Activated CD8-positive, alpha-beta memory T cell treated with anti-CD3 and anti-CD28 coated beads, Interleukin-2, amount 10 ng/mL, durations not matched to agents 7 days and 5 days (primary cell): Measurements from ENCODE around the gene SECTM1. TPM values are rescaled to one million over a fixed set of nuclear protein-coding genes. Genes with fewer than 3 reads are reported as not detected.

Source experiments
- ATAC-seq: fragments of 150-1000 bp; cut with Tn5 transposase; one replicate; pipeline ENCODE4 v1.10.0; 2021; ENCODE audit warnings: moderate library complexity
- CTCF ChIA-PET: fragments of 350-600 bp; sonication (Branson Sonifier 250); formaldehyde crosslinking; loops from one replicate; lab custom pipeline; 2021; ENCODE audit warnings: antibody characterized with exemption; lab: Charles Lee
- DNase-seq: peaks from one replicate; pipeline ENCODE4 v3.0.0-alpha.2; 2020
- H3K27ac Mint-ChIP-seq: one replicate; pipeline ENCODE4 v1.8.0; 2021; ENCODE audit warnings: mild to moderate bottlenecking, mixed read lengths
- H3K27me3 Mint-ChIP-seq: one replicate; pipeline ENCODE4 v1.8.0; 2021; ENCODE audit warnings: mixed read lengths
- H3K36me3 Mint-ChIP-seq: one replicate; pipeline ENCODE4 v1.8.0; 2021; ENCODE audit warnings: mild to moderate bottlenecking, mixed read lengths
- H3K4me1 Mint-ChIP-seq: one replicate; pipeline ENCODE4 v1.8.0; 2021; ENCODE audit warnings: mixed read lengths
- H3K4me3 Mint-ChIP-seq: one replicate; pipeline ENCODE4 v1.8.0; 2021; ENCODE audit warnings: mild to moderate bottlenecking, moderate library complexity, mixed read lengths
- H3K9me3 Mint-ChIP-seq: one replicate; pipeline ENCODE4 v1.8.0; 2022; ENCODE audit warnings: low read depth, mixed read lengths
- total RNA-seq, 2 experiments: library from RNA; stranded (reverse); gene quantifications; one replicate each; pipeline ENCODE4 v1.2.3, GENCODE V29; 2021

The SECTM1 gene
- total RNA-seq, 2 experiments from 2014 or later = 0.68 to 2.7 TPM

DNA sequence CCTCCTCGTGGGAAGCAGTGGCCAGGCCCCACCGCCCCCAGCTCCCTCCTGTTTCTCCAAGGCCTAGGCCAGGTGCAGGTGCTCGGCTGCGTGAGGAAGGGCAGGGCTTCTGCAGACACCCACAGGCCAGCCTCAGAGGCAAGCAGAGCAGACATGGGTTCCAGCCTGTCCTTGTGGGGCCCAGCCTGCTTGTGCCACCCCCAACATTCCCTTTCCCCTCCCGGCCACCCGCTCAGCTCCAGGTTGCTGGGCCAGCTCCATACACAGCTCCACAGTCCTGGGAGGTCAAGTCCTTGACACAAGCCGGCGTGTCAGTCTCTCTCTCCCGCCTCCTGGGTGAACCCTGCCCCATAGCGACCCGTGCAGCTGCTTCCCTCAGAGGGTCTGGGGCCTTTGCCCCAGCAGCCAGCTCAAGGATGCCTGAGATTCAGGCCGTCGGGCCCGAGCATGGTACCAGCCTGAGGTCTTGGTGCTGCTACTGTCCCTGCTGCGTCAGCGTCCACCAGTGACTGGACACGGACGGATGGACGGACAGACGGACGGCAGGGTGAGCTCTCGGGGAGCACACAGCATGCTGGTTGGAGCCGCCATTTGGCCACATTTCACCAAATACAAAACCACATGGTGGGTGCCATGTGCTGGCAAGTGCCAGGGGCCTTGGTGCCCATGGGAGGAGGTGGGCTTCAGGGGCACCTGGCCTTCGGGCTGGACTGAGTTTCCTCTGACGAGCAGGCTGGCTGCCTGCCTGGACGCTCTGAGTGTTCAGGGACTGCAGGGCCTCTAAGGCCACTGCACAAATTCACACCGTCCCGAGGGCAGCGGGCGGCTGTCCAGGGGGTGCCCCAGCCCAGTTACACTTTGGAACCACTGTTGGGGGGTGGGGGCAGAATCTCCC lies 8.0 kb downstream of the SECTM1 start:
- no peak overlapping the region for H3K27ac Mint-ChIP-seq
- H3K9me3 Mint-ChIP-seq = no peaks in the 10 kb centered on the region
- no peaks in the 10 kb centered on the region for H3K27me3 Mint-ChIP-seq
- no peak overlapping the region for H3K4me3 Mint-ChIP-seq
- CTCF ChIA-PET = interaction anchor here (1.1 to 8.6 kb wide), 4 partner anchors 24 to 88 kb away, joined by 3 to 154 read pairs (median 26); no protein-coding TSS in a partner anchor
- DNase-seq (no peak), ATAC-seq (no peak)
- peaks cover 14% of the 10 kb centered on the region for H3K4me1 Mint-ChIP-seq
- no peaks in the 10 kb centered on the region for H3K36me3 Mint-ChIP-seq

DNA sequence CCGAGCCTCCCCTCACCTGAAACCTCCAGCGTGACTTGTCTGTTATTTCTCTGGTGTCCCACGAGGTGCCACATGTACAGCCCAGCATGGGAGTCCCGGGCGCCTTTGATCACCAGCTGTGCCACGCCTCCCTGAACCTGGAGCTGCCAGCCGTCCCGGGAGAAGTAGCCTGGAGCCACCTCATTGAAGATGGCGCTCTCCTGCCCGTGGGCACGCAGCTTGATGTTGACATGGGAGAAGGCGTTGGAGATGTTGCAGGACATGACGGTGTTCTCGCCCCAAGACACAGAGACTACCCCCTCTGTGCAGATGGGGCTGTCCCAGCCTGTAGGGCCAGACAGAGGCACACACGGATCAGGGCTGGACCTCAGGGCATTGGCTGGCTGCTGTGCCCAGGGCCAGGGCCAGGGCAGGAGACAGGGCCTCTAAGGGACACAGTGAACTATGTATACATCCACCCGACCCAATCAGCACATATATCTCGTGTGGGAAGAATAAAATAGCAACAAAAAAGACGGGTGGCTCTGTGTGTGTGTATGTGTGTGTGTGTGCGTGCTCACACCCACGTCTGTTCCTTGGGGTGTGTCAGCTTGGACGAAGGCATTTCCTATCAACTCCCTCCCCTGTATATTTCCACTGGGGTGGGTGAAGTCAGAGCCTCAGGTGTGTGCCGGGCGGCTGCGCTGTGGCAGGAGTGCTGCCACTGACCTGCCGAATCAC lies 8.8 kb downstream of the SECTM1 start:
- Mint-ChIP-seq H3K4me1 (peaks cover 16% of the 10 kb centered on the region), H3K9me3 (no peaks in the 10 kb centered on the region), H3K4me3 (no peak overlapping the region), H3K27ac (peak overlapping the region; percentile 2), H3K36me3 (no peaks in the 10 kb centered on the region), H3K27me3 (no peaks in the 10 kb centered on the region)
- CTCF ChIA-PET = interaction anchor here (1.1 to 8.6 kb wide), 3 partner anchors 23 to 88 kb away, joined by 3 to 154 read pairs (median 48); no protein-coding TSS in a partner anchor
- DNase-seq (no peak), ATAC-seq (no peak)

DNA sequence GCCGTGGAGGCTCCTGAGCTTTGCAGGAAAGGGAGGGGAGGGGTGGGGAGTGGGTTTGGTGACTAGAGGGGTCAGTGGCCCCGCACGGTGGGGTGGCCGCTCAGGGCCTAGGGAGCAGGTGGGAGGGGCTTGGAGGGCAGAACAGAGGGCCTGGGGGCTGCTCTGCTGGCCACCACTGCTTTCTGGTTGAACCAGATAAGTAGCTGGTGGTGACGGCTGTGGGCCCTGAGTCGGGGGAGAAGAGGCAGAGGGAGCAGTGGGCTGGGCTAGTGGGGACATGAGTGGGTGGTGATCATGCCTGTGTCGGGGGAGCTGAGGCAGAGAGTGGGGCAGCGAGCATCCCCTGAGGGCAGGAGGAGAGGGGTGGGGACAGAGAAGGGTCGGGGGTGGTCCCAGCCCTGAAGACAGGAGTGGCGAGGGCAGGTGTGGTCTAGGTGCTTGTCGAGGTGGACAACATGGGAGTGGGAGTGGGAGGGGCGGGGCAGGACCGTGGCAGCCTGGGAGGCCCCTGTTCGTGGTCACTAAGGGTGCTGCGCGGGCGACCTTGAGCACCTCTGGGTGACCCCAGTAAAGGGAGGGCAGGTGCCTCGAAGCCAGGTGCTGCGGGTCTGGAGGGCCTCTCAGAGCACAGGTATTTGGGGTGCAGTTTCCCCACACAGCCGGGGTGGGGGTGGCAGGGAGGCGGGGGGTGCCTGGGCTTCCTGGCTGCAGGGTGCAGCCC lies 9.9 kb downstream of the SECTM1 start:
- no peaks in the 10 kb centered on the region for H3K9me3 Mint-ChIP-seq
- H3K27ac Mint-ChIP-seq = no peak overlapping the region
- peaks cover 16% of the 10 kb centered on the region for H3K4me1 Mint-ChIP-seq
- H3K27me3 Mint-ChIP-seq = no peaks in the 10 kb centered on the region
- CTCF ChIA-PET = interaction anchor here (6.1 to 8.6 kb wide), 2 partner anchors 22 to 87 kb away, joined by 48 to 154 read pairs; no protein-coding TSS in a partner anchor
- ATAC-seq (no peak), DNase-seq (no peak)
- no peak overlapping the region for H3K4me3 Mint-ChIP-seq
- no peaks in the 10 kb centered on the region for H3K36me3 Mint-ChIP-seq

DNA sequence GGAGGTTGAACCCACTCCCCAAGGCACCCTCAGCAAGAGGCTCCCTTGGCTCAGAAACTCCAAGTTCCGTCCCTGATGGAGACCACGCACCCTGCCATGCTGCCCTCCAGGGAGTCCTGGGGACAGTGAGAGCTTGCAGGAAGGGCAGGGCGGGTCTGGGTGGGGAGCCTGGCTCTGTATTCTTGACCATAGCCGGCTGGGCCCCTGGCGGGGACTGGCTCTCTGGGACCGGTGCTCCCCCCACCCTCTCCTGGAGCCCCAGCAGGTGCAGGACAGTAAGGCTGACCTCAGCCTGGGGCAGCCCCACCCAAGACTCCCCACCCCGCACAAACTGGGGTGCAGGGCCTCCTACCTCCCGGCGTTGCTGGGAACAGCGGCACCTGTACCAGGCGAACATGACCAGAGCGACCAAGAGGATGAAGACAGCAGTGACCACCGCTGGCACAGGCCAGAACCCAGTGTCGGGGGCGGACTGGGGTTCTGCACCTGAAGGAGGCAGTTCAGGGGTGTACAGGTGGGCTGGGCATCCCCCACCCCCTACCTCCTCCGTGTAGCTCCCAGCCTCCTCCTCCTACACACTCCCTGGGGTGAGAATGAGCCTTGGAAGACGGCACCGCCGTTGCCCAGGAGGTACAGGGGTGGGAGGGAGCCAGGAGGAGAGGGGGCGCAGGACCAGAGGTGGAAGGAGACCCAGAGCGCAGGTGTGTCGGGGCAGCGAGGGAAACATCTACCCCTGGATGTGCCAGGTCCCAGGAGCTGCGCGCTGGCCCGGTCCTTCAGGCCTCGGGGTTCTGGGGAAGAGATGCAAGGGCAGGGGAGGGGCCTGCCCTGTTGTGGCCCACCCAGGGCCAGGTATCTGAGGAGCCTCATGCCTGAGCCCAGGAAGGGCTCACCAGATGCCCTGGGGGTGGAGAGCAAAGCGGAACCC lies 10.8 kb downstream of the SECTM1 start:
- Mint-ChIP-seq H3K27me3 (no peaks in the 10 kb centered on the region), H3K4me3 (no peak overlapping the region), H3K9me3 (no peaks in the 10 kb centered on the region), H3K27ac (no peak overlapping the region), H3K4me1 (peaks cover 16% of the 10 kb centered on the region), H3K36me3 (no peaks in the 10 kb centered on the region)
- CTCF ChIA-PET = interaction anchor here (1.2 to 8.6 kb wide), 4 partner anchors 11 to 122 kb away, joined by 3 to 154 read pairs (median 26); partner anchors contain the start of gene SECTM1
- ATAC-seq = no peak
- DNase-seq = no peak

DNA sequence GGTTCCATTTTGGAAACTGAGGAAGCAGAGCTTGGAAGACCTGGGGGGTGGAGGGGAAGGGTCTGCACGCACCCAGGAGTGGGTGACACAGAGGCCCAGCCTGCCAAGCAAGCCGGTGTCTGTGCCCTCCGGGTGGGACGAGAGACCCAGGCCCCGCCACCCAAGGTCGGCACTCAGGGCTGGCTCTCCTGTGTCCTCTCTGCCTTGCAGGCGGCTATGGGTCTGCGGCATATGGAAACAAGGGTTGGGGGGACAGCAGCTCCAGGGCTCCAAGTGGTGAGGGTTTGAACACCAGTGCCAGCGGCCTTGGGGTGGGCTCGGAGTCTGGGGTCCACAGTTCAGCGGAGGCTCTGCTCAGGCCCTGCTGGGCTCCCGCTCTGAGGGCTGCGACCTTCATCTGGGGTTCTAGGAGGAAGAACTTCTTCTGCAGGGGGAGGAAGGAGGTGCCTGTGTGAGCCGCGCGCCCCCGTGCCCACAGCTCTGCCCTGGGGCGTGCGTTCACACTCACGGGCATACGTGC lies 11.6 kb downstream of the SECTM1 start:
- peaks cover 16% of the 10 kb centered on the region for H3K4me1 Mint-ChIP-seq
- H3K27ac Mint-ChIP-seq = peak overlapping the region; percentile 65
- no peaks in the 10 kb centered on the region for H3K36me3 Mint-ChIP-seq
- no peaks in the 10 kb centered on the region for H3K27me3 Mint-ChIP-seq
- peak overlapping the region; percentile 40 for H3K4me3 Mint-ChIP-seq
- no peaks in the 10 kb centered on the region for H3K9me3 Mint-ChIP-seq
- ATAC-seq (no peak), DNase-seq (no peak)
- CTCF ChIA-PET = interaction anchor here (1.2 to 8.6 kb wide), 7 partner anchors 11 to 121 kb away, joined by 3 to 154 read pairs (median 6); partner anchors contain the start of genes CSNK1D and SECTM1

DNA sequence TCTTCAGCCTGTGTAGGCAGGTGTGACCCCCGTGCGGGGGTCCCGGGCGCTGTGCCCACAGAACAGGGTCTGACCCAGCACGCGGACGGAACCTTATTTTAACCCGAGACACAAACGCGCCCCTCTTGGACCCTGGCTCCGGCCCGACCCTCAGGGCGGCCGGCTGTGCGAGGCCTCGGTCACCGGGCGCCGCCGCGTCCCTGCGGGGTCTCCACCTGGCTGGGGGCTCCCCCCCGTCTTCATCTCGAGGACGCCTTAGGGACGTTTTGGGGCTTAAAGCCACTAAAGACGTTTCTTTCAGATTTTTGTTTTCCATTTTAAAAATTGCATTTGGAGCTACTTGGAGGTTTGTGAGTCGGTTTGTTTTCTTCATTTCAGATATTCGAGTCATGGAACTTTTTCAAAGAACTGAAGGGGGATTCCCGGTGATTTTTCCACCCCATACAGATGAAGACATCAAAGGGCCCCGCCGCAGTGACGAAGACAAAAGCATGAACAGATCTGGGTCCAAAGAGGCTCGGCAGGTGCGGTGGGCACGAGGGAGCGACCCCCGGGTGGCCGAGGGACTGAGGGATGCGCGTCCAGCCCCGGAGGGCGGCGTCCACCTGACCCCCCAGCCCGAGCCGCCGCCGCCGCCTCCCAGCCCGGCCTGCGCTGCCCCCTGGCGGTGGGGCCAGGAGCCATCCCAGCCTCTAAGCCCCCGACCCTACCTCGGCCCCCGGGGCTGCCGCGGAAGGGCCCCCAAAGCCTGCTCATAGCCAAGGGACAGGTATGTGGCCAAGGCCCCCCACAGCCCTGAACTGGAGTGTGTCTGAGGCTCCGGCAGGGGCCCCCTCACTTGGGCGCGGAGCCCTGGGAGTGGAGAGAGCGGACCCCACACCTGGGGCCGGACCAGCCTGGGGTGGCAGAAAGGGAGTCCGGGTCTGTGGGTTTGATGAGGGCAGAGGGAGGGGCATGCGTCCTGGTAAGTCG lies 12.3 kb downstream of the SECTM1 start:
- DNase-seq = peak; percentile 67
- peak overlapping the region; percentile 71 for H3K27ac Mint-ChIP-seq
- H3K4me3 Mint-ChIP-seq = peak overlapping the region; percentile 66
- peaks cover 16% of the 10 kb centered on the region for H3K4me1 Mint-ChIP-seq
- H3K36me3 Mint-ChIP-seq = no peaks in the 10 kb centered on the region
- CTCF ChIA-PET = interaction anchor here (0.7 to 8.6 kb wide), 18 partner anchors 9 to 291 kb away, joined by 3 to 154 read pairs (median 4); partner anchors contain the start of genes CSNK1D and SECTM1
- no peaks in the 10 kb centered on the region for H3K27me3 Mint-ChIP-seq
- no peaks in the 10 kb centered on the region for H3K9me3 Mint-ChIP-seq
- peak; percentile 43 for ATAC-seq

DNA sequence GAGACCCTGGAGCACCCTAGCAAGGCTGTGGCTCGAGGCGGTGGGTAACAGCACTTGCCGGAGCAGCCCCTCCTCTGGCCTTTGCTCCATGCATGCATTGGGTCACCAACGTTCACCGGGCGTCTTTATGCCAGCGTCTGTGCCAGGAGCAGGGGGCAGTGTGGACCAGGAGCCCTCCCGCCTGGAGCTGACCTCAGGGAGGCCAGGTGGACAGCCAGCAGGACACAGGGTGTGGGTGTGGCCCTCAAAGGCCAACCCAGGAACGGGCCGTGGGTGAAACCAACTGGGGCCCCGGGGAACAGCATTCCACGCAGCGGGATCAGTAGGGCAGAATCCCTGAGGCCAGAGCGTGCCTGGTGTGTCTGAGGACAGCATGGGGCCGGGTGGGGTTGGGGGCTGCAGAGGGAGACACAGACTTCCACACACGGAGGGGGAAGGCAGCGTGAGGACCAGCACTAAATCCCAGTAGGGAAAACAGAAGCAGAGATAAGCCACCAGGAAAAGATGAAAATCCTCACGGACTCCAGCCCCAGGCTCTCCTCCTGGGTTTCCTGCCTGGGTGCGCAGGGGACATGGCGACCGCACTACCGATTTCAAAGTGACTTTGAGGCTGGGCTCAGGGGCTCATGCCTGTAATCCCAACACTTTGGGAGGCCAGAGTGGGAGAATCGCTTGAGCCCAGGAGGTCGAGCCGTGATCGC lies 13.3 kb downstream of the SECTM1 start:
- DNase-seq (no peak), ATAC-seq (no peak)
- no peaks in the 10 kb centered on the region for H3K9me3 Mint-ChIP-seq
- no peak overlapping the region for H3K27ac Mint-ChIP-seq
- no peaks in the 10 kb centered on the region for H3K27me3 Mint-ChIP-seq
- H3K4me1 Mint-ChIP-seq = peaks cover 23% of the 10 kb centered on the region
- CTCF ChIA-PET = interaction anchor here (0.7 to 8.6 kb wide), 13 partner anchors 9 to 290 kb away, joined by 3 to 154 read pairs (median 4); partner anchors contain the start of genes CSNK1D and SECTM1
- peaks cover 7% of the 10 kb centered on the region for H3K36me3 Mint-ChIP-seq
- no peak overlapping the region for H3K4me3 Mint-ChIP-seq

DNA sequence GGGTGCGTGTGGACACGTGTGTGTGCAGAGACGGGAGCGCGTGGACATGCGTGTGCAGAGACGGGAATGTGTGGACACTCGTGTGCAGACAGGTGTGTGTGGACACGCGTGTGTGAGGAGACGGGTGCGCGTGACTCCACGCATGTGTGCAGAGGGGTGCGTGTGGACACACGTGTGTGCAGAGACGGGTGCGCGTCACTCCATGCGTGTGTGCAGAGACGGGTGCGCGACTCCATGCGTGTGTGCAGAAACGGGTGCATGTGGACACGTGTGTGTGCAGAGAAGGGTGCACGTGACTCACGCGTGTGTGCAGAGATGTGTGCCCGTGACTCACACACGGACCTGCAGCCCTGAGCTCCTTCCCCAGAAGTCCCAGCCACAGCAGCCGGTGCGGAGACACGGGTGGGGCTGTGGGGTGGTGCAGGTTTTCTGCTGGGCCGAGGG lies 13.9 kb downstream of the SECTM1 start:
- Mint-ChIP-seq H3K4me3 (no peak overlapping the region), H3K4me1 (peaks cover 22% of the 10 kb centered on the region), H3K36me3 (peaks cover 7% of the 10 kb centered on the region), H3K27me3 (no peaks in the 10 kb centered on the region), H3K9me3 (no peaks in the 10 kb centered on the region), H3K27ac (no peak overlapping the region)
- CTCF ChIA-PET = interaction anchor here (6.1 to 8.6 kb wide), 2 partner anchors 18 to 83 kb away, joined by 48 to 154 read pairs; no protein-coding TSS in a partner anchor
- ATAC-seq (no peak), DNase-seq (no peak)

DNA sequence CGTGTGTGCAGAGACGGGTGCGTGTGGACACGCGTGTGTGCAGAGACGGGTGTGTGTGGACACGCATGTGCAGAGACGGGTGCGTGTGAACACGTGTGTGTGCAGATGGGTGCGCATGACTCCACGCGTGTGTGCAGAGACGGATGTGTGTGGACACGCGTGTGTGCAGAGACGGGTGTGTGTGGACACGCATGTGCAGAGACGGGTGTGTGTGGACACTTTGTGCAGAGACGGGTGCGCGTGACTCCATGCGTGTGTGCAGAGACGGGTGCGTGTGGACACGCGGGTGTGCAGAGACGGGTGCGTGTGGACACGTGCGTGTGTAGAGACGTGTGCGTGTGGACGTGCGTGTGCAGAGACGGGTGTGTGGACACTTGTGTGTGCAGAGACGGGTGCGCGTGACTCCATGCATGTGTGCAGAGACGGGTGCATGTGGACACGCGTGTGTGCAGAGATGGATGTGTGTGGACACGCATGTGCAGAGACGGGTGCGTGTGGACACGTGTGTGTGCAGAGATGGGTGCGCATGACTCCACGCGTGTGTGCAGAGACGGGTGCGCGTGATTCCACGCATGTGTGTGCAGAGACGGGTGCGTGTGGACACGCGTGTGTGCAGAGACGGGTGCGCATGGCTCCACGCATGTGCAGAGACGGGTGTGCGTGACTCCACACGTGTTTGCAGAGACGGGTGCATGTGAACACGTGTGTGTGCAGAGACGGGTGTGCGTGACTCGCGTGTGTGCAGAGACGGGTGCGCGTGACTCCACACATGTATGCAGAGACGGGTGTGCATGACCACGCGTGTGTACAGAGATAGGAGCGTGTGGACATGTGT lies 14.6 kb downstream of the SECTM1 start:
- Mint-ChIP-seq H3K4me1 (peaks cover 22% of the 10 kb centered on the region), H3K36me3 (peaks cover 8% of the 10 kb centered on the region), H3K27ac (no peak overlapping the region), H3K27me3 (no peaks in the 10 kb centered on the region), H3K4me3 (no peak overlapping the region), H3K9me3 (no peaks in the 10 kb centered on the region)
- CTCF ChIA-PET = interaction anchor here (8.6 kb wide), 1 partner anchor 17 kb away, joined by 154 read pairs; no protein-coding TSS in a partner anchor
- ATAC-seq (no peak), DNase-seq (no peak)

DNA sequence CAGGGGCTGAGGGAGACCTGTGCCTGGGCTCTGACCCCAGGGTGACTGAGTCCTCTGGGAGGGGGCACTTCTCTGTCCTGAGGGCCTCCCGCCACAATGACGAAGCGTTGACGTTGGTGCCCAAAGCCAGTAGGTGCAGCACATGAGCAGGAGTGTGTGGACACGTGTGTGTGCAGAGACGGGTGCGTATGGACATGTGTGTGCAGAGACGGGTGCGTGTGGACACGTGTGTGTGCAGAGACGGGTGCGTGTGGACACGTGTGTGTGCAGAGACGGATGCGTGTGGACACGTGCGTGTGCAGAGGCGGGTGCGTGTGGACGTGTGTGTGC lies 15.4 kb downstream of the SECTM1 start:
- H3K27me3 Mint-ChIP-seq = no peaks in the 10 kb centered on the region
- H3K9me3 Mint-ChIP-seq = no peaks in the 10 kb centered on the region
- no peak overlapping the region for H3K27ac Mint-ChIP-seq
- ATAC-seq = no peak
- no peak overlapping the region for H3K4me3 Mint-ChIP-seq
- CTCF ChIA-PET = interaction anchor here (1.5 to 8.5 kb wide), 5 partner anchors 16 to 82 kb away, joined by 4 to 206 read pairs (median 10); partner anchors contain the start of gene SECTM1
- no peak for DNase-seq
- peaks cover 15% of the 10 kb centered on the region for H3K36me3 Mint-ChIP-seq
- peaks cover 23% of the 10 kb centered on the region for H3K4me1 Mint-ChIP-seq
